Neural progenitor cell (in vitro differentiated cells): Measurements from ENCODE around the gene DCDC2B.

Source experiments
- CTCF ChIP-seq: fragments of 200-600 bp; sonication (generic); IDR thresholded peaks from 2 replicates; pipeline ENCODE4 v1.5.1; 2017; ENCODE audit warnings: antibody characterized with exemption, mild to moderate bottlenecking
- EZH2 ChIP-seq: fragments of 200-600 bp; sonication (generic); IDR thresholded peaks from 2 replicates; pipeline ENCODE4 v1.6.1; 2017; ENCODE audit warnings: antibody characterized with exemption, mild to moderate bottlenecking, moderate library complexity

GRCh38 chr1:32250893-32251716 lies 42.2 kb downstream of the DCDC2B start, which contains the start of gene LCK:
- TF ChIP-seq CTCF (no peak), EZH2 (no peak)
